Fibroblast of the aortic adventitia (primary cell): ENCODE results near the gene HS3ST1. TPM values are rescaled to one million over a fixed set of nuclear protein-coding genes. Genes with fewer than 3 reads are reported as not detected.

Experiments used
- DNase-seq: peaks from one replicate; pipeline ENCODE4 v3.0.0-alpha.2; 2010; ENCODE audit warnings: low read depth
- H3K4me3 ChIP-seq: 2 replicates; pipeline ENCODE4 v1.5.1; 2011; ENCODE audit warnings: low read depth, mild to moderate bottlenecking, control low read depth, low read length, moderate library complexity
- CTCF ChIP-seq: IDR thresholded peaks from 2 replicates; pipeline ENCODE4 v1.5.1; 2011; ENCODE audit warnings: mild to moderate bottlenecking, low read length, control low read depth, inconsistent platforms; ENCODE audit not compliant: insufficient read depth
- total RNA-seq: library from RNA; depleted of rRNA; stranded (reverse); fragments of >200 nt; gene quantifications from 2 replicates; pipeline ENCODE4 v1.2.3, GENCODE V29; 2012; ENCODE audit warnings: low replicate concordance

HS3ST1 gene
- 2.5 and 6.8 TPM in 2 replicates for total RNA-seq

- DNase-seq = no peak
- TF ChIP-seq CTCF = peak; percentile 5
- peak within 1 kb of the TSS; percentile 67 for H3K4me3 ChIP-seq
Observed at GRCh38 chr4:11428231-11428898, at the start of gene HS3ST1. Gene HS3ST1, minus strand, starts transcription at chr4:11428894. Its CDS starts 28,889 bp downstream, at chr4:11400005.

GRCh38 chr4:11475871-11476270 is 47.2 kb upstream of the HS3ST1 start:
- H3K4me3 ChIP-seq = no peak overlapping the region
- DNase-seq = no peak
- no peak for TF ChIP-seq CTCF

GRCh38 chr4:11474146-11474545 is 45.5 kb upstream of the HS3ST1 start:
- no peak for DNase-seq
- H3K4me3 ChIP-seq = no peak overlapping the region
- no peak for TF ChIP-seq CTCF

- no peak for DNase-seq
- no peak for TF ChIP-seq CTCF
- no peak overlapping the region for H3K4me3 ChIP-seq
Observed at GRCh38 chr4:11472535-11472934, 43.8 kb upstream of the HS3ST1 start.

- H3K4me3 ChIP-seq = no peak overlapping the region
- DNase-seq = no peak
- TF ChIP-seq CTCF = no peak
Observed at GRCh38 chr4:11471618-11472017, 42.9 kb upstream of the HS3ST1 start.

GRCh38 chr4:11471046-11471441 is 42.4 kb upstream of the HS3ST1 start:
- no peak for TF ChIP-seq CTCF
- no peak for DNase-seq
- H3K4me3 ChIP-seq = no peak overlapping the region
